Astrocyte of the spinal cord (primary cell): Measurements from ENCODE around the gene ERCC6L2.

Experiments used
- DNase-seq: peaks from one replicate; pipeline ENCODE4 v3.0.0; 2011; ENCODE audit warnings: low read depth, low spot score
- H3K4me3 ChIP-seq: 2 replicates; pipeline ENCODE4 v1.5.1; 2011; ENCODE audit warnings: low read depth, mild to moderate bottlenecking, low read length, moderate library complexity
- in situ Hi-C: cut with HindIII; loops from 2 replicates; pipeline ENCODE4 v1.10.0; 2017; ENCODE audit warnings: low sequenced_read_pairs
- TF ChIP-seq, protein P1 (sequence below): IDR thresholded peaks from 2 replicates; pipeline ENCODE4 v1.5.1; 2012; ENCODE audit warnings: low read depth, mild to moderate bottlenecking, low read length, inconsistent platforms

The ERCC6L2 gene

DNA sequence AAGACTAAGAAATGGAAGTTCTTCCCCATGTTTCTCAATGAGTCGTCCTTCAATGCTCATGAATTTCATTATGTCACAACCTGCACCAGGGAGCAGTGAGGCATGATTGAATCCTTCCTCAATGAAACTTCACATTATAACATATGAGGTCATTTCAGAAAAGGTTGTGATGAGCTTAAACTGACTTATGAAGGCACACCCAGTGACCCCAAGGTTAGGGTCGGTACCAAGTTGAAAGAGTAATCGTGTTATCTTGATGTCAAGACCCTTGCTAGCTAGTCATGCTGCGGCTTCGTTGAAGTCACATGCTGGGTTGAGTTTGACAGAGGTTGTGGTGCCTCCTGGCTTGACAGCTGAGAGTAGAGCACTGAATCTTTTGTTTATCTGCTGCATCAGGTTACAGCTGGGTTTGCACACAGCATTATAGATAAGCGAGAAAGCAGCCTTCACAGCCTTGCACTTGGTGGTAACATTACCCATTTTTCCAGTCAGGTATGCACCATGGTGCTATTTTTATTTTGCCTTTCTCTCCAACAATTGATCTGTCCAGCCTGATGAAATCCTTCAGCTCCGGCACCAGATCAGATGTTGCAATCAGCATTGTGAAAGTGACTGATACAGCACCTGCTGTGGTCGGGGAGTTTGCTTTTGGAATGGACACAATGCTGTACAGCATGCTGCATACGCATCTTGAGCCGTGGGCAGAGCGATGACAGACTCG is 133.2 kb downstream of the ERCC6L2 start:
- TF ChIP-seq, protein P1, sequence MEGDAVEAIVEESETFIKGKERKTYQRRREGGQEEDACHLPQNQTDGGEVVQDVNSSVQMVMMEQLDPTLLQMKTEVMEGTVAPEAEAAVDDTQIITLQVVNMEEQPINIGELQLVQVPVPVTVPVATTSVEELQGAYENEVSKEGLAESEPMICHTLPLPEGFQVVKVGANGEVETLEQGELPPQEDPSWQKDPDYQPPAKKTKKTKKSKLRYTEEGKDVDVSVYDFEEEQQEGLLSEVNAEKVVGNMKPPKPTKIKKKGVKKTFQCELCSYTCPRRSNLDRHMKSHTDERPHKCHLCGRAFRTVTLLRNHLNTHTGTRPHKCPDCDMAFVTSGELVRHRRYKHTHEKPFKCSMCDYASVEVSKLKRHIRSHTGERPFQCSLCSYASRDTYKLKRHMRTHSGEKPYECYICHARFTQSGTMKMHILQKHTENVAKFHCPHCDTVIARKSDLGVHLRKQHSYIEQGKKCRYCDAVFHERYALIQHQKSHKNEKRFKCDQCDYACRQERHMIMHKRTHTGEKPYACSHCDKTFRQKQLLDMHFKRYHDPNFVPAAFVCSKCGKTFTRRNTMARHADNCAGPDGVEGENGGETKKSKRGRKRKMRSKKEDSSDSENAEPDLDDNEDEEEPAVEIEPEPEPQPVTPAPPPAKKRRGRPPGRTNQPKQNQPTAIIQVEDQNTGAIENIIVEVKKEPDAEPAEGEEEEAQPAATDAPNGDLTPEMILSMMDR, result no peak
- in situ Hi-C loops, result no loop called here
- H3K4me3 ChIP-seq, result no peak overlapping the region
- DNase-seq, result no peak

DNA sequence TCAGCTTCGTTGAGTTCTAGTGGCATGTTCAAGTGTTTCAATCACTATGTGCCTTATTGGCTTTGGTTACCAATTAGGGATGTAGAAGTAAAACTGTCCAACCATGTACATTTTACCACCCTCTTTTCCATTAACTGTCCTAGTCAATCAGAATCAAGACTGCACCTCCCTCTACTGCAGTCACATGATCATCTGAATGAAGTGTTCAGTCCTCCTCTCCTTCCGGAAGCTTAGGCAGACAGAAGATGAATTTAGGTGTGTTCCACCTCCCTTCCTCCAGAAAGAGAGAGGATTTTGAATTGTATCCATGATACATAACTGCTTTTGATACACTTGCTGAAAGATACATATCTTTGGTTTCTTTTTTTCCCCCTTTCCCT is 133.7 kb downstream of the ERCC6L2 start:
- no peak overlapping the region for H3K4me3 ChIP-seq
- TF ChIP-seq, protein P1, result no peak
- in situ Hi-C loops, result no loop called here
- DNase-seq, result no peak

DNA sequence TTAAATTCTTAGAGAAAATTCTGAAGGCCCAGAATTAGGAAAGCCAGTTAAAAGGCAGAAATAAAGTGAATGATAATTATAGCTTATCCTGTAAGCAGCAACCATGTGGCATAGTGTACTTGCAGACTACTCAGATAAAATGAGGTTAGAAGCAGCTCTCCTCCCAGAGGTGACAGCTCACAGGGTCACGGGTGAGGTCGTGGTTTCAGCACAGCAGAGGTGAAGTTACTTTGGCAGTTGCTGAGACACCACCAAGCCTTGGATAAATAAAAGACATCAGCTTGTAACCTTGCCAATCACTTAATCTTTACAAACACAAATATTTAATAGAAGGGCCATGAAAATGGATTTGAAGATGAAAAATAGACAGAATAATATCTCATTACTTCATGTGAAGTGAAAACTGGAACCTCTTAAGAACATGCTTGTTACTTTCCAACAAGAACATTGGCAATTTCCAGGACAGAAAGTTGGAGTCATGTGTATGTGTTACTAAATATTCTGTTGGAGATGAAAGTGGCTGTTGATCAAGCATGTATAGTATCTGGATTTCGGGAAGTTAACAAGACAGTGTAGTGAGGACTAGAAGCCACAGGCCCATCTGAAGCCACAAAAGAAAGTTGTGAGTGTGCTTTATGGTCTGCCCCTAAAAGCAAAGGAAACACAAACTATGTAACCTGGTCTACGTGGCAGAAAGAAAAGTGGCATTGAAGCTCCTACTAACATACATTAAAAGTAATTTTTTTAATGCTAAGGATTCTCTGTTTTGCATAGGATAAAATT is 134.4 kb downstream of the ERCC6L2 start:
- no peak overlapping the region for H3K4me3 ChIP-seq
- peak; percentile 29 for DNase-seq
- in situ Hi-C loops, result no loop called here
- TF ChIP-seq, protein P1, result no peak

DNA sequence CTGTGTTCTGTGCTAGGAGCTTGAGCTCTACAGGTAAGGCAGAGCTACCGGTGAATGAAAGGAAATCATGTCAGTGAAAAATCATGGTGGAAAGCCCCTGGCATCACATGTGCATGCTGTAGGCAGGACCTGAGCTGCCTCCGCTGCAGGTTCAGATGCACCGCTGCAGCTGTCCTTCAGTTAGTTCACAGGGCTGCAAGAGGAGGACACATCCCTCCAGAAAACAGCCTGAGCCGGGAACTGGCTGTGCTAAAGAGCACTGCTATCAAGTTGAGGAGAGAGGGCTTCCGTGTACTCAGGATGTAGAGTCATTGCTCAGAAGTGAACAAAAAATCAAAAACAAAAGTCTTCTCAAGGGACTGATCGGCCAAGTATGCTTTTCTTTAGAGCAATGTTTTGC is 138.6 kb downstream of the ERCC6L2 start:
- in situ Hi-C loops, result no loop called here
- H3K4me3 ChIP-seq, result no peak overlapping the region
- DNase-seq, result no peak
- TF ChIP-seq, protein P1, result no peak

DNA sequence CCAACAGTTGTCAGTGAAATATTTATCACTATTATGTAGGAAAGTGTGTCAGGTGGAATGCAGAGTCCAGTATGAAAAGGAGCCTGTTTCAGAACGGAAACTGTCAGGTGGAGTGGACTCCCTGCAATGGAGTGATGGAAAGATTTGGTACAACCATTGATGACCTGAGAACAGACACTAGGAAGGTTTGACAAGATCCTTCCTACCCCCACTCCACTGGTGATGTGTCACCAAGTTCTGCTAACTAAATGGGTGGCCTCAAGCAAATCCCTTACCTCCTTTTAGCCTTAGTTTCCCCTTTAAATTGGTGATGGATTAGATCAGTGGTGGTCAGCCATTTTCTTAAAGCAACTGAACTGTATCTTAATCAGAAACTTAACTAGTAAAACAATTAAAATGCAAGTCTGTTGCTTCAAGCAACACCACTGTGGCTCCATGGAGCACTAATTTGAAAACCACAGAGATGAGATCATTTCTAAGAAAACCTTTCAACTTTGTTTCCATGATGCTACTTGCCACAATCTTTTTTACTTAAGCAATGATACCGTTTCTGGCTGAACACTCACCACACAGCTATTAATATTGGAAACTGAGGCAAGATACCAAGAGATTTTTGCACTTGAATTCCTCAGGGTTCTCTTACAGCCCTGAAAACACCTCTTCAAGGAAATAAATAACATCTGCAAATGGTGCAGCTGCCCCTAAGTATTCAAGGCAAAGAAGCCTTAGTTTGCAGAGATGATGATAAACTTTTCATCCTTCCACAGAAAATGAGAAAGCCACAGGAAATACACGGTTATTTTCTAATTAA is 140.6 kb downstream of the ERCC6L2 start:
- peak; percentile 42 for DNase-seq
- no peak overlapping the region for H3K4me3 ChIP-seq
- in situ Hi-C loops, result no loop called here

More for the DNA sequence above, 140.6 kb downstream of the ERCC6L2 start:
- TF ChIP-seq, protein P1, result no peak
